GM11168 (cell line): ENCODE results near the gene DENND2C.

ENCODE experiments used
- in situ Hi-C: fragments of 300-500 bp; cut with MboI; formaldehyde crosslinking; loops from one replicate; pipeline ENCODE4 v1.12.0; 2022; ENCODE audit warnings: low sequenced_read_pairs; ENCODE audit not compliant: unreplicated experiment

DENND2C gene

GRCh38 chr1:114669562-114670082 lies at the start of gene DENND2C:
DENND2C (minus strand) TSS chr1:114670049; CDS start chr1:114625984, 44,065 bp downstream.
- in situ Hi-C loops = no loop called here

GRCh38 chr1:114719424-114719787 lies 49.6 kb upstream of the DENND2C start:
- in situ Hi-C loops = loop anchor here (10.0 to 25.0 kb wide), 2 partner anchors 135 to 1668 kb away; partner anchors contain the start of gene BCAS2

- in situ Hi-C loops = loop anchor here (10.0 to 25.0 kb wide), 2 partner anchors 134 to 1668 kb away; partner anchors contain the start of gene BCAS2
Observed at GRCh38 chr1:114718661-114719423, 49.0 kb upstream of the DENND2C start.

- in situ Hi-C loops = loop anchor here (10.0 to 25.0 kb wide), 2 partner anchors 132 to 1671 kb away; partner anchors contain the start of gene BCAS2
Observed at GRCh38 chr1:114716304-114717170, 46.7 kb upstream of the DENND2C start, which contains the start of gene NRAS. NRAS (minus strand) TSS chr1:114716771; CDS start chr1:114716160, 611 bp downstream.

GRCh38 chr1:114715952-114716303 lies 46.1 kb upstream of the DENND2C start:
- in situ Hi-C loops = loop anchor here (10.0 to 25.0 kb wide), 2 partner anchors 131 to 1671 kb away; partner anchors contain the start of gene BCAS2

- in situ Hi-C loops = loop anchor here (10.0 to 25.0 kb wide), 2 partner anchors 128 to 1674 kb away; partner anchors contain the start of gene BCAS2
Observed at GRCh38 chr1:114712977-114713376, 43.1 kb upstream of the DENND2C start.

GRCh38 chr1:114710360-114710759 lies 40.5 kb upstream of the DENND2C start:
- in situ Hi-C loops = loop anchor here (10.0 to 25.0 kb wide), 2 partner anchors 126 to 1677 kb away; partner anchors contain the start of gene BCAS2

GRCh38 chr1:114707604-114708003 lies 37.8 kb upstream of the DENND2C start:
- in situ Hi-C loops = loop anchor here (25.0 kb wide), 1 partner anchor 1680 kb away; no protein-coding TSS in a partner anchor

GRCh38 chr1:114703242-114703641 lies 33.4 kb upstream of the DENND2C start:
- in situ Hi-C loops = loop anchor here (25.0 kb wide), 1 partner anchor 1684 kb away; no protein-coding TSS in a partner anchor

- in situ Hi-C loops = loop anchor here (25.0 kb wide), 1 partner anchor 1685 kb away; no protein-coding TSS in a partner anchor
Observed at GRCh38 chr1:114702737-114703136, 32.9 kb upstream of the DENND2C start.

GRCh38 chr1:114701931-114702330 lies 32.1 kb upstream of the DENND2C start:
- in situ Hi-C loops = loop anchor here (25.0 kb wide), 1 partner anchor 1685 kb away; no protein-coding TSS in a partner anchor

- in situ Hi-C loops = loop anchor here (25.0 kb wide), 1 partner anchor 1687 kb away; no protein-coding TSS in a partner anchor
Observed at GRCh38 chr1:114700036-114700600, 30.3 kb upstream of the DENND2C start.

GRCh38 chr1:114696810-114697209 lies 27.0 kb upstream of the DENND2C start:
- in situ Hi-C loops = no loop called here

- in situ Hi-C loops = no loop called here
Observed at GRCh38 chr1:114695430-114696058, 25.7 kb upstream of the DENND2C start, which contains the start of gene AMPD1. AMPD1 (minus strand) TSS chr1:114695546; CDS start chr1:114695471, 75 bp downstream.

GRCh38 chr1:114694540-114695310 lies 24.9 kb upstream of the DENND2C start:
- in situ Hi-C loops = no loop called here

GRCh38 chr1:114692947-114693346 lies 23.1 kb upstream of the DENND2C start:
- in situ Hi-C loops = no loop called here

GRCh38 chr1:114691061-114691460 lies 21.2 kb upstream of the DENND2C start:
- in situ Hi-C loops = no loop called here

GRCh38 chr1:114690148-114690547 lies 20.3 kb upstream of the DENND2C start:
- in situ Hi-C loops = no loop called here
